ENCODE measurements around the gene GSG1. TPM values are rescaled to one million over a fixed set of nuclear protein-coding genes. Genes with fewer than 3 reads are reported as not detected.

The GSG1 gene
- total RNA-seq, 4 donors from 2014 or later: 1.2 TPM; not detected in 3

- intact Hi-C loops (cut with DNase I): no loop called here
- no peaks in the 10 kb centered on the region for H3K27me3 ChIP-seq
- H3K36me3 ChIP-seq: no peaks in the 10 kb centered on the region
- peaks cover 4 to 6% of the 10 kb centered on the region in 2 donors for H3K4me1 ChIP-seq
- no peaks in the 10 kb centered on the region for H3K9me3 ChIP-seq
- peak overlapping the region; percentile 55 to 78 (median 61) for H3K27ac ChIP-seq
- TF ChIP-seq POLR2A (IDR thresholded peaks at IDR 0.05) (no peak), CTCF (IDR thresholded peaks at IDR 0.05) (no peak)
- DNase-seq: peak; percentile 69 to 77
- 37 to 45% methylated on average over 15 of the region's 15 CpGs for WGBS, 2 donors
- no peak overlapping the region for H3K4me3 ChIP-seq (replicated peaks in 1 of 3)
These were observed 11.0 kb upstream of the GSG1 start for GRCh38 chr12:13114251-13115052.

DNA sequence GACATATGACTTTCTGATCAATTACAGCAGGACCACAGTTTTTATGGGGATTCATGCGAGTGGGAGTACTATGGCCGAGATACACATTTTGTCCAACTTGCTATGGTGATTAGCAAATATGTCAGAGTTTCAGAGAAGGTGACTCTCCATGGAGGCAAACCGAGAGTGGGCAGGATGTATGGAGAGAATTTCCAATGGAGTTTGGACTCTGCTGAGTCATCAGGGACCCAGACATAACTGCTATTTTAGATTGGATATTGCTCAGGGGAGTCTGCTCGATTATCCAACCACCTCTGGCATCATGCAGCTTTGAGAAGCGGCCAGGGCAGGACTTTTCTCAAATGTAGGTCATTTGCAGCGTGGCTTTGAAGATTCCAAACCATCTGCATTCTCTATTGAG lies 9.5 kb upstream of the GSG1 start:
- DNase-seq: no peak
- Histone ChIP-seq H3K27me3 (no peaks in the 10 kb centered on the region), H3K4me3 (replicated peaks in 1 of 3) (no peak overlapping the region), H3K9me3 (no peaks in the 10 kb centered on the region), H3K4me1 (peaks cover 4 to 6% of the 10 kb centered on the region in 2 donors), H3K27ac (no peak overlapping the region), H3K36me3 (no peaks in the 10 kb centered on the region)
- intact Hi-C loops (cut with DNase I): no loop called here
- 85 to 94% methylated on average over 6 of the region's 6 CpGs for WGBS, 2 donors
- TF ChIP-seq POLR2A (IDR thresholded peaks at IDR 0.05) (no peak), CTCF (IDR thresholded peaks at IDR 0.05) (no peak)

GRCh38 chr12:13106666-13107065 lies 3.2 kb upstream of the GSG1 start:
- no peak overlapping the region for H3K27ac ChIP-seq
- 96 to 100% methylated on average over 1 of the region's 1 CpG for WGBS, 2 donors
- TF ChIP-seq POLR2A (IDR thresholded peaks at IDR 0.05) (no peak), CTCF (IDR thresholded peaks at IDR 0.05) (no peak)
- no peak overlapping the region for H3K4me3 ChIP-seq (replicated peaks in 1 of 3)
- intact Hi-C loops (cut with DNase I): no loop called here
- DNase-seq: no peak
- H3K36me3 ChIP-seq: no peaks in the 10 kb centered on the region
- H3K4me1 ChIP-seq: peaks cover 16 to 26% of the 10 kb centered on the region in 2 donors
- H3K9me3 ChIP-seq: no peaks in the 10 kb centered on the region
- no peaks in the 10 kb centered on the region for H3K27me3 ChIP-seq

DNA sequence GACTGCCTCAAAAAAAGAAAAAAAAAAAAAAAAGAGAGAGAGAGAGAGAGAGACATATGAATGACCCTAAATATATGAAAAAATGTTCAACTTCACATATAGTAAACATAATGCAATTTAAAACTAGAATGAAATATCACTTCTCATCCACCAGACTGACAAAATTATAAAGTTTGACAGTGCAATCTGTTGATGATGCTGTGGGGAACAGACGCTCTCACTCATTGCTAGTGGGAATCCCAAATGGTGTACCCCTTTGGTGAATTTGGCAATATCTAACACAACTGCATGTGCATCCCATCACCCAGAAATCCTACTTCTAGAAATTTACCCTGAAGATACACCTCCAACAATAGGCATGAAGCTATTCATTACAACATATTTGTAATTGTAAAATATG lies 2.3 kb upstream of the GSG1 start:
- Histone ChIP-seq H3K27ac (no peak overlapping the region), H3K4me3 (replicated peaks in 1 of 3) (no peak overlapping the region), H3K4me1 (peaks cover 21 to 32% of the 10 kb centered on the region in 2 donors), H3K9me3 (no peaks in the 10 kb centered on the region), H3K36me3 (no peaks in the 10 kb centered on the region), H3K27me3 (no peaks in the 10 kb centered on the region)
- intact Hi-C loops (cut with DNase I): no loop called here
- DNase-seq: no peak
- TF ChIP-seq CTCF (IDR thresholded peaks at IDR 0.05) (no peak), POLR2A (IDR thresholded peaks at IDR 0.05) (no peak)
- WGBS, 2 donors: 93 to 94% methylated on average over 1 of the region's 1 CpG

GRCh38 chr12:13104409-13104808 lies 942 bp upstream of the GSG1 start:
- intact Hi-C loops (cut with DNase I): no loop called here
- WGBS, 2 donors: 96 to 97% methylated on average over 3 of the region's 3 CpGs
- DNase-seq: no peak

More at GRCh38 chr12:13104409-13104808, 942 bp upstream of the GSG1 start:
- Histone ChIP-seq H3K4me3 (replicated peaks in 1 of 3) (no peak overlapping the region), H3K27me3 (no peaks in the 10 kb centered on the region), H3K27ac (peak overlapping the region in 2 of 3 donors; percentile 18 to 99), H3K9me3 (no peaks in the 10 kb centered on the region), H3K36me3 (no peaks in the 10 kb centered on the region), H3K4me1 (peaks cover 30 to 44% of the 10 kb centered on the region in 2 donors)
- no peak for TF ChIP-seq POLR2A (IDR thresholded peaks at IDR 0.05)
- TF ChIP-seq CTCF (IDR thresholded peaks at IDR 0.05): no peak

Measured in thyroid gland (tissue), 4 donors.